Fibroblast of lung (primary cell): ENCODE results near the gene WNT7B. TPM values are rescaled to one million over a fixed set of nuclear protein-coding genes. Genes with fewer than 3 reads are reported as not detected.

Experiments used
- DNase-seq, 2 donors: peaks; one replicate each; pipeline versions ENCODE4 v3.0.0 to v3.0.0-alpha.2; 2010; ENCODE audit warnings: low read depth in 2 of 2
- H2AFZ ChIP-seq: 2 replicates; pipeline ENCODE4 v1.5.1; 2012; ENCODE audit warnings: low read length, control low read depth, inconsistent platforms
- H3K27ac ChIP-seq: 2 replicates; pipeline ENCODE4 v1.5.1; 2011; ENCODE audit warnings: low read length, control low read depth; ENCODE audit not compliant: insufficient read depth
- H3K27me3 ChIP-seq: 2 replicates; pipeline ENCODE4 v1.5.1; 2011; ENCODE audit warnings: mild to moderate bottlenecking, low read length; ENCODE audit not compliant: control insufficient read depth, insufficient read depth
- H3K36me3 ChIP-seq: 2 replicates; pipeline ENCODE4 v1.5.1; 2011; ENCODE audit warnings: low read length; ENCODE audit not compliant: control insufficient read depth, insufficient read depth
- H3K4me1 ChIP-seq: 2 replicates; pipeline ENCODE4 v1.5.1; 2011; ENCODE audit warnings: low read length; ENCODE audit not compliant: control insufficient read depth, insufficient read depth; ENCODE audit errors: extremely low read depth
- H3K4me2 ChIP-seq: 2 replicates; pipeline ENCODE4 v1.5.1; 2011; ENCODE audit warnings: low read length, control low read depth; ENCODE audit not compliant: insufficient read depth; ENCODE audit errors: extremely low read depth
- H3K4me3 ChIP-seq, 4 experiments: fragments of 200-600 bp in 1 of 4; sonication (generic) in 1 of 4; replicated peaks in 1 of 4; 2 replicates each; pipeline ENCODE4 v1.5.1; 2011 to 2016; ENCODE audit warnings: low read length in 4 of 4, low read depth in 3 of 4, mild to moderate bottlenecking in 3 of 4, control low read depth in 2 of 4, inconsistent platforms in 1 of 4, mixed read lengths in 1 of 4; ENCODE audit not compliant: insufficient read depth in 1 of 4; ENCODE audit errors: control extremely low read depth in 1 of 4
- H3K79me2 ChIP-seq: 2 replicates; pipeline ENCODE4 v1.5.1; 2012; ENCODE audit warnings: mild to moderate bottlenecking, low read length, inconsistent platforms; ENCODE audit not compliant: control insufficient read depth, insufficient read depth
- H3K9ac ChIP-seq: 2 replicates; pipeline ENCODE4 v1.5.1; 2011; ENCODE audit warnings: mild to moderate bottlenecking, low read length, control low read depth; ENCODE audit not compliant: insufficient read depth
- H3K9me3 ChIP-seq: 2 replicates; pipeline ENCODE4 v1.5.1; 2012; ENCODE audit warnings: low read depth, low read length; ENCODE audit not compliant: control insufficient read depth, insufficient read depth
- H4K20me1 ChIP-seq: 2 replicates; pipeline ENCODE4 v1.5.1; 2011; ENCODE audit warnings: low read length; ENCODE audit not compliant: control insufficient read depth, insufficient read depth; ENCODE audit errors: extremely low read depth
- CTCF ChIP-seq, 2 donors: IDR thresholded peaks in 1 of 2; conservative IDR thresholded peaks in 1 of 2; 1 replicate in 1 of 2; 2 replicates in 1 of 2; pipeline ENCODE4 v1.5.1; 2011 to 2012; ENCODE audit warnings: low read length in 2 of 2, control low read depth in 1 of 2, inconsistent platforms in 1 of 2, low read depth in 1 of 2, mild to moderate bottlenecking in 1 of 2
- EZH2 ChIP-seq: IDR thresholded peaks from 2 replicates; pipeline ENCODE4 v1.5.1; 2012; ENCODE audit warnings: low read length, control low read depth, mild to moderate bottlenecking; ENCODE audit errors: missing control alignments
- polyA plus RNA-seq, 2 donors: library from polyadenylated mRNA; depleted of rRNA in 1 of 2; stranded (reverse) in 1 of 2; unstranded in 1 of 2; fragments of >200 nt; gene quantifications; 2 replicates each; pipeline ENCODE4 v1.2.1, GENCODE V29; 2011 to 2012; ENCODE audit warnings: missing spikeins in 1 of 2
- total RNA-seq: library from RNA; depleted of rRNA; stranded (reverse); fragments of >200 nt; gene quantifications from 2 replicates; pipeline ENCODE4 v1.2.1, GENCODE V29; 2014

WNT7B gene
- total and polyA plus RNA-seq, 2 donors (not counting 1 experiment from before 2014, with no cell fraction given) = 0.17 TPM; not detected in 1

- peak; percentile 70 to 98 for DNase-seq
Measured at GRCh38 chr22:45968751-45969413, 8.1 kb downstream of the WNT7B start.

GRCh38 chr22:45968003-45968650 is 8.8 kb downstream of the WNT7B start:
- Histone ChIP-seq H3K4me3 (no peak overlapping the region), H2AFZ (no peak overlapping the region), H3K27me3 (peaks cover 16% of the 10 kb centered on the region), H3K9me3 (no peaks in the 10 kb centered on the region), H3K36me3 (no peaks in the 10 kb centered on the region), H3K4me1 (peaks cover 12% of the 10 kb centered on the region), H3K79me2 (no peaks in the 10 kb centered on the region), H3K9ac (no peak overlapping the region), H4K20me1 (no peaks in the 10 kb centered on the region), H3K4me2 (no peak overlapping the region), H3K27ac (no peak overlapping the region)
- peak; percentile 50 to 84 for DNase-seq
- TF ChIP-seq EZH2 = no peak
- no peak for TF ChIP-seq CTCF (conservative IDR thresholded peaks at IDR 0.05 in 1 of 2, IDR thresholded peaks at IDR 0.05 in 1 of 2; ENCODE audit: low read depth in 1 of 2, low read length in 2 of 2)

More at GRCh38 chr22:45968751-45969413, 8.1 kb downstream of the WNT7B start:
- H3K9ac ChIP-seq = peak overlapping the region; percentile 16
- H3K79me2 ChIP-seq = no peaks in the 10 kb centered on the region
- H3K36me3 ChIP-seq = no peaks in the 10 kb centered on the region
- no peaks in the 10 kb centered on the region for H3K9me3 ChIP-seq
- H3K4me3 ChIP-seq = no peak overlapping the region
- no peak overlapping the region for H2AFZ ChIP-seq
- peaks cover 12% of the 10 kb centered on the region for H3K4me1 ChIP-seq
- TF ChIP-seq EZH2 (no peak), CTCF (conservative IDR thresholded peaks at IDR 0.05 in 1 of 2, IDR thresholded peaks at IDR 0.05 in 1 of 2; ENCODE audit: low read depth in 1 of 2, low read length in 2 of 2) (no peak)
- H3K27ac ChIP-seq = peak overlapping the region; percentile 43
- H4K20me1 ChIP-seq = no peaks in the 10 kb centered on the region
- H3K27me3 ChIP-seq = peaks cover 24% of the 10 kb centered on the region
- no peak overlapping the region for H3K4me2 ChIP-seq

GRCh38 chr22:45966895-45967365 is 10.0 kb downstream of the WNT7B start:
- Histone ChIP-seq H3K4me2 (no peak overlapping the region), H2AFZ (no peak overlapping the region), H3K79me2 (no peaks in the 10 kb centered on the region), H3K9me3 (no peaks in the 10 kb centered on the region), H3K27me3 (peaks cover 6% of the 10 kb centered on the region), H3K27ac (no peak overlapping the region), H3K9ac (no peak overlapping the region), H3K4me3 (no peak overlapping the region), H3K36me3 (no peaks in the 10 kb centered on the region), H4K20me1 (no peaks in the 10 kb centered on the region), H3K4me1 (peaks cover 12% of the 10 kb centered on the region)
- no peak for DNase-seq
- no peak for TF ChIP-seq EZH2
- TF ChIP-seq CTCF (conservative IDR thresholded peaks at IDR 0.05 in 1 of 2, IDR thresholded peaks at IDR 0.05 in 1 of 2; ENCODE audit: low read depth in 1 of 2, low read length in 2 of 2) = no peak
